Keratinocyte (primary cell): Measurements from ENCODE around the gene NFASC. TPM values are rescaled to one million over a fixed set of nuclear protein-coding genes. Genes with fewer than 3 reads are reported as not detected.

Experiments used
- DNase-seq: peaks from one replicate; pipeline ENCODE4 v3.0.0-alpha.2; 2011; ENCODE audit warnings: low read depth, missing footprints, low spot score
- FAIRE-seq: peaks from 2 replicates; lab custom pipeline; 2011; peaks lifted over from hg19 to GRCh38; lab: Jason Lieb, UNC
- H2AFZ ChIP-seq: 2 replicates; pipeline ENCODE4 v1.6.0; 2012; ENCODE audit warnings: low read length, control low read depth, inconsistent platforms; ENCODE audit not compliant: control insufficient read depth
- H3K27ac ChIP-seq: 2 replicates; pipeline ENCODE4 v1.5.1; 2011; ENCODE audit warnings: low read length; ENCODE audit not compliant: control insufficient read depth, insufficient read depth
- H3K27me3 ChIP-seq: 3 replicates; pipeline ENCODE4 v1.6.0; 2011; ENCODE audit warnings: low read length; ENCODE audit not compliant: control insufficient read depth, insufficient read depth; ENCODE audit errors: extremely low read depth
- H3K36me3 ChIP-seq, 2 experiments: 2 replicates in 1 of 2; 3 replicates in 1 of 2; pipeline ENCODE4 v1.5.1; 2011; ENCODE audit warnings: low read length in 2 of 2, mild to moderate bottlenecking in 1 of 2; ENCODE audit not compliant: control insufficient read depth in 2 of 2, insufficient read depth in 2 of 2; ENCODE audit errors: extremely low read depth in 1 of 2
- H3K4me1 ChIP-seq: 3 replicates; pipeline ENCODE4 v1.5.1; 2011; ENCODE audit warnings: low read length; ENCODE audit not compliant: control insufficient read depth, insufficient read depth; ENCODE audit errors: extremely low read depth
- H3K4me2 ChIP-seq: 3 replicates; pipeline ENCODE4 v1.6.0; 2011; ENCODE audit warnings: low read depth, low read length; ENCODE audit not compliant: control insufficient read depth, insufficient read depth; ENCODE audit errors: extremely low read depth
- H3K4me3 ChIP-seq, 3 experiments: fragments of 200-600 bp in 1 of 3; sonication (generic) in 1 of 3; 2 replicates in 2 of 3; 3 replicates in 1 of 3; pipeline ENCODE4 v1.5.1; 2011 to 2016; ENCODE audit warnings: low read length in 3 of 3, mild to moderate bottlenecking in 3 of 3, control low read depth in 2 of 3, inconsistent platforms in 1 of 3, low read depth in 1 of 3, mixed read lengths in 1 of 3, mixed run types in 1 of 3, moderate library complexity in 1 of 3; ENCODE audit not compliant: control insufficient read depth in 2 of 3, insufficient read depth in 2 of 3; ENCODE audit errors: extremely low read depth in 1 of 3
- H3K79me2 ChIP-seq: 2 replicates; pipeline ENCODE4 v1.6.0; 2012; ENCODE audit warnings: low read length; ENCODE audit not compliant: control insufficient read depth, insufficient read depth
- H3K9ac ChIP-seq: 3 replicates; pipeline ENCODE4 v1.6.0; 2011; ENCODE audit warnings: low read length; ENCODE audit not compliant: control insufficient read depth, insufficient read depth; ENCODE audit errors: extremely low read depth
- H3K9me1 ChIP-seq: 3 replicates; pipeline ENCODE4 v1.6.0; 2011; ENCODE audit warnings: low read length; ENCODE audit not compliant: control insufficient read depth, insufficient read depth; ENCODE audit errors: extremely low read depth
- H3K9me3 ChIP-seq: 2 replicates; pipeline ENCODE4 v1.5.1; 2012; ENCODE audit warnings: low read depth, low read length; ENCODE audit not compliant: control insufficient read depth
- H4K20me1 ChIP-seq: 3 replicates; pipeline ENCODE4 v1.6.0; 2011; ENCODE audit warnings: low read length; ENCODE audit not compliant: control insufficient read depth, insufficient read depth; ENCODE audit errors: extremely low read depth
- CTCF ChIP-seq, 3 experiments: IDR thresholded peaks in 1 of 3; conservative IDR thresholded peaks in 1 of 3; optimal IDR thresholded peaks in 1 of 3; 2 replicates in 2 of 3; 3 replicates in 1 of 3; pipeline versions ENCODE3 to v1.5.1; 2011; ENCODE audit warnings: low read length in 3 of 3, mild to moderate bottlenecking in 3 of 3, moderate library complexity in 2 of 3, control low read depth in 1 of 3, inconsistent platforms in 1 of 3; ENCODE audit not compliant: insufficient read depth in 2 of 3; ENCODE audit errors: extremely low read depth in 1 of 3
- EZH2 ChIP-seq: IDR thresholded peaks from one replicate; pipeline ENCODE4 v1.6.1; 2012; ENCODE audit warnings: inconsistent platforms, mild to moderate bottlenecking, low read length, moderate library complexity
- dilution Hi-C: fragments of 300-500 bp; cut with MboI; formaldehyde crosslinking; loops from one replicate; pipeline ENCODE4 v1.7.0; 2020; ENCODE audit warnings: low sequenced_read_pairs; ENCODE audit not compliant: extremely low pct_ligation_motif_present
- polyA plus RNA-seq, 5 experiments: library from polyadenylated mRNA; depleted of rRNA in 3 of 5; stranded (reverse) in 3 of 5; stranded (forward) in 1 of 5; unstranded in 1 of 5; fragments of >200 nt; gene quantifications; 1 replicate in 1 of 5; 2 replicates in 3 of 5; 3 replicates in 1 of 5; pipeline versions ENCODE4 v1.2.1 to v1.2.3, GENCODE V29; 2011 to 2012; ENCODE audit warnings: missing spikeins in 2 of 5, low read depth in 1 of 5, low replicate concordance in 1 of 5

NFASC gene
- polyA plus RNA-seq, 1 donor (not counting 4 experiments of a cell fraction or from before 2014, with no cell fraction given): 4.3 TPM

- no peaks in the 10 kb centered on the region for H4K20me1 ChIP-seq
- H3K27ac ChIP-seq: no peak overlapping the region
- H2AFZ ChIP-seq: no peak overlapping the region
- no peaks in the 10 kb centered on the region for H3K4me1 ChIP-seq
- no peak overlapping the region for H3K4me2 ChIP-seq
- no peaks in the 10 kb centered on the region for H3K36me3 ChIP-seq
- peaks cover 36% of the 10 kb centered on the region for H3K27me3 ChIP-seq
- no peak overlapping the region for H3K9ac ChIP-seq
- no peak for DNase-seq
- H3K9me1 ChIP-seq: no peaks in the 10 kb centered on the region
- no peak overlapping the region for H3K4me3 ChIP-seq
- dilution Hi-C loops: no loop called here
- FAIRE-seq: no peak
- H3K9me3 ChIP-seq: no peaks in the 10 kb centered on the region
- H3K79me2 ChIP-seq: no peaks in the 10 kb centered on the region
- TF ChIP-seq EZH2: no peak
- no peak for TF ChIP-seq CTCF (optimal IDR thresholded peaks at IDR 0.05 in 1 of 3, IDR thresholded peaks at IDR 0.05 in 1 of 3, conservative IDR thresholded peaks at IDR 0.05 in 1 of 3; ENCODE audit: extremely low read depth in 1 of 3, insufficient read depth in 2 of 3, low read length in 3 of 3)
These were observed 160.2 kb downstream of the NFASC start for GRCh38 chr1:205030896-205031295.

- no peaks in the 10 kb centered on the region for H3K79me2 ChIP-seq
- dilution Hi-C loops: no loop called here
- FAIRE-seq (no peak), DNase-seq (no peak)
- no peak for TF ChIP-seq CTCF (optimal IDR thresholded peaks at IDR 0.05 in 1 of 3, IDR thresholded peaks at IDR 0.05 in 1 of 3, conservative IDR thresholded peaks at IDR 0.05 in 1 of 3; ENCODE audit: extremely low read depth in 1 of 3, insufficient read depth in 2 of 3, low read length in 3 of 3)
- TF ChIP-seq EZH2: no peak
- H3K4me3 ChIP-seq: no peak overlapping the region
- H4K20me1 ChIP-seq: no peaks in the 10 kb centered on the region
- no peaks in the 10 kb centered on the region for H3K9me3 ChIP-seq
- H3K36me3 ChIP-seq: no peaks in the 10 kb centered on the region
- no peak overlapping the region for H3K9ac ChIP-seq
- H3K4me1 ChIP-seq: no peaks in the 10 kb centered on the region
- no peak overlapping the region for H3K27ac ChIP-seq
- no peaks in the 10 kb centered on the region for H3K9me1 ChIP-seq
- H2AFZ ChIP-seq: no peak overlapping the region
- no peak overlapping the region for H3K4me2 ChIP-seq
- H3K27me3 ChIP-seq: peaks cover 34% of the 10 kb centered on the region
These were observed 161.8 kb downstream of the NFASC start for GRCh38 chr1:205032508-205032907.
